ENCODE results near the gene FAM50B.

DNA sequence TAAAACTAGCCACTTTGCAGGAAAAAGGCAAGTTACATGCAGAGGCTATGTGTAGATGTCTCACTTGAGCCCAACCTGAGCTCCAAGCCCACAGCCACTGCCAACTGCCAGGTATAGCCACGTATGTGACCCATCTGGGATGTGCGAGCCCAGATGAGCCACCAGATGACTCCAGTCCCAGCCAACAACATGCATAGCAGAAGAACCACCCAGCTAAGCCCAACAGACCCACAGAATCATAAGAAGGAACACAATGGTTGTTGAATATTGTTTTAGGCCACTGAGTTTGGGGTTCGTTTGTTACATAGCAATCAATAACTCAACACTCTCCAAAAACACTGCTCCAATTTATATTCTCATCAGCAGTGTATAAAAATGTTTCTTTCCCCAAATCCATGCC lies 16.3 kb downstream of the FAM50B start:
- TF ChIP-seq, protein P1, sequence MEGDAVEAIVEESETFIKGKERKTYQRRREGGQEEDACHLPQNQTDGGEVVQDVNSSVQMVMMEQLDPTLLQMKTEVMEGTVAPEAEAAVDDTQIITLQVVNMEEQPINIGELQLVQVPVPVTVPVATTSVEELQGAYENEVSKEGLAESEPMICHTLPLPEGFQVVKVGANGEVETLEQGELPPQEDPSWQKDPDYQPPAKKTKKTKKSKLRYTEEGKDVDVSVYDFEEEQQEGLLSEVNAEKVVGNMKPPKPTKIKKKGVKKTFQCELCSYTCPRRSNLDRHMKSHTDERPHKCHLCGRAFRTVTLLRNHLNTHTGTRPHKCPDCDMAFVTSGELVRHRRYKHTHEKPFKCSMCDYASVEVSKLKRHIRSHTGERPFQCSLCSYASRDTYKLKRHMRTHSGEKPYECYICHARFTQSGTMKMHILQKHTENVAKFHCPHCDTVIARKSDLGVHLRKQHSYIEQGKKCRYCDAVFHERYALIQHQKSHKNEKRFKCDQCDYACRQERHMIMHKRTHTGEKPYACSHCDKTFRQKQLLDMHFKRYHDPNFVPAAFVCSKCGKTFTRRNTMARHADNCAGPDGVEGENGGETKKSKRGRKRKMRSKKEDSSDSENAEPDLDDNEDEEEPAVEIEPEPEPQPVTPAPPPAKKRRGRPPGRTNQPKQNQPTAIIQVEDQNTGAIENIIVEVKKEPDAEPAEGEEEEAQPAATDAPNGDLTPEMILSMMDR (IDR thresholded peaks at IDR 0.05), result no peak
- TF ChIP-seq POLR2A (IDR thresholded peaks at IDR 0.05) (no peak), EP300 (IDR thresholded peaks at IDR 0.05) (no peak)
